GM19324 (cell line): ENCODE results near the gene ING3.

Source experiments
- ATAC-seq: cut with Tn5 transposase; IDR thresholded peaks from one replicate; pipeline ENCODE4 v1.9.1; 2021; ENCODE audit warnings: mild to moderate bottlenecking, moderate library complexity; ENCODE audit not compliant: unreplicated experiment, low FRiP score

Gene ING3

GRCh38 chr7:120950539-120951308 is at the start of gene ING3:
ING3 (plus strand) TSS chr7:120950777; CDS start chr7:120950897, 120 bp downstream.
- ATAC-seq = peak; percentile 99

- no peak for ATAC-seq
These were observed 35.1 kb upstream of the ING3 start for GRCh38 chr7:120915314-120916105.

- no peak for ATAC-seq
These were observed 34.5 kb upstream of the ING3 start for GRCh38 chr7:120916121-120916520.

- no peak for ATAC-seq
These were observed 34.0 kb upstream of the ING3 start for GRCh38 chr7:120916538-120916937.

GRCh38 chr7:120919466-120919865 is 31.1 kb upstream of the ING3 start:
- no peak for ATAC-seq

GRCh38 chr7:120920034-120920433 is 30.5 kb upstream of the ING3 start:
- no peak for ATAC-seq

- no peak for ATAC-seq
These were observed 29.8 kb upstream of the ING3 start for GRCh38 chr7:120920591-120921274.

- no peak for ATAC-seq
These were observed 25.7 kb upstream of the ING3 start for GRCh38 chr7:120924837-120925236.

GRCh38 chr7:120925392-120925791 is 25.2 kb upstream of the ING3 start:
- ATAC-seq = no peak

GRCh38 chr7:120926943-120927346 is 23.6 kb upstream of the ING3 start:
- ATAC-seq = no peak

GRCh38 chr7:120927454-120928103 is 23.0 kb upstream of the ING3 start:
- peak; percentile 69 for ATAC-seq

GRCh38 chr7:120931243-120931642 is 19.3 kb upstream of the ING3 start:
- no peak for ATAC-seq

GRCh38 chr7:120933475-120933874 is 17.1 kb upstream of the ING3 start:
- no peak for ATAC-seq

- ATAC-seq = no peak
These were observed 11.2 kb upstream of the ING3 start for GRCh38 chr7:120939345-120939744.

- no peak for ATAC-seq
These were observed 9.5 kb upstream of the ING3 start for GRCh38 chr7:120941064-120941463.

GRCh38 chr7:120941856-120942255 is 8.7 kb upstream of the ING3 start:
- ATAC-seq = no peak

GRCh38 chr7:120942861-120943260 is 7.7 kb upstream of the ING3 start:
- ATAC-seq = no peak

- ATAC-seq = no peak
These were observed 5.6 kb upstream of the ING3 start for GRCh38 chr7:120944826-120945562.

GRCh38 chr7:120947980-120948379 is 2.6 kb upstream of the ING3 start:
- ATAC-seq = no peak

- ATAC-seq = no peak
These were observed 1.1 kb upstream of the ING3 start for GRCh38 chr7:120949393-120949911.
